Endothelial cell of umbilical vein (primary cell): Measurements from ENCODE around the gene DNAJA4. TPM values are rescaled to one million over a fixed set of nuclear protein-coding genes. Genes with fewer than 3 reads are reported as not detected.

Source experiments
- BruUV-seq: library from RNA; stranded (reverse); fragments of 400-500 nt; replicated peaks from 2 replicates; lab custom pipeline; 2021; lab: Mats Ljungman, UMichigan
- CTCF ChIA-PET: fragments of 300-600, 350-600 bp; sonication (Branson Sonifier 250); formaldehyde crosslinking; loops from one replicate; lab custom pipeline; 2021; ENCODE audit warnings: antibody characterized with exemption, inconsistent platforms; lab: Charles Lee
- POLR2A ChIA-PET: fragments of 300-600, 350-600 bp; sonication (Branson Sonifier 250); formaldehyde crosslinking; loops from one replicate; lab custom pipeline; 2021; ENCODE audit warnings: antibody characterized with exemption, inconsistent platforms; lab: Charles Lee
- DNase-seq: peaks from one replicate; pipeline ENCODE4 v3.0.0-alpha.2; 2011; ENCODE audit warnings: low read depth, low spot score
- FAIRE-seq: peaks from 2 replicates; lab custom pipeline; 2011; peaks lifted over from hg19 to GRCh38; lab: Jason Lieb, UNC
- H2AFZ ChIP-seq: 2 replicates; pipeline ENCODE4 v1.6.0; 2012; ENCODE audit warnings: low read depth, low read length, control low read depth, inconsistent platforms
- H3K27ac ChIP-seq: 2 replicates; pipeline ENCODE4 v1.5.1; 2011; ENCODE audit warnings: low read depth, mild to moderate bottlenecking, control low read depth, low read length, moderate library complexity; ENCODE audit not compliant: insufficient read depth
- H3K27me3 ChIP-seq, 2 experiments: 2 replicates each; pipeline versions ENCODE4 v1.6.0 to v1.6.1; 2011; ENCODE audit warnings: low read length in 2 of 2, mixed read lengths in 1 of 2; ENCODE audit not compliant: control insufficient read depth in 2 of 2, insufficient read depth in 2 of 2
- H3K36me3 ChIP-seq, 2 experiments: 2 replicates in 1 of 2; 3 replicates in 1 of 2; pipeline ENCODE4 v1.5.1; 2011; ENCODE audit warnings: low read length in 2 of 2, mild to moderate bottlenecking in 1 of 2, moderate library complexity in 1 of 2; ENCODE audit not compliant: control insufficient read depth in 2 of 2, insufficient read depth in 2 of 2; ENCODE audit errors: extremely low read depth in 1 of 2
- H3K4me1 ChIP-seq: 3 replicates; pipeline ENCODE4 v1.5.1; 2011; ENCODE audit warnings: mild to moderate bottlenecking, low read length; ENCODE audit not compliant: control insufficient read depth, insufficient read depth; ENCODE audit errors: extremely low read depth
- H3K4me2 ChIP-seq: 2 replicates; pipeline ENCODE4 v1.6.1; 2011; ENCODE audit warnings: low read length, control low read depth, mixed read lengths; ENCODE audit not compliant: insufficient read depth
- H3K4me3 ChIP-seq, 3 experiments: fragments of 200-600 bp in 1 of 3; sonication (generic), shearing (Covaris generic) in 1 of 3; replicated peaks in 1 of 3; 2 replicates each; pipeline ENCODE4 v1.5.1; 2011 to 2016; ENCODE audit warnings: control low read depth in 3 of 3, low read length in 3 of 3, mild to moderate bottlenecking in 2 of 3, inconsistent platforms in 1 of 3, low read depth in 1 of 3, moderate library complexity in 1 of 3; ENCODE audit not compliant: insufficient read depth in 1 of 3
- H3K79me2 ChIP-seq: 2 replicates; pipeline ENCODE4 v1.6.0; 2012; ENCODE audit warnings: low read length, inconsistent platforms; ENCODE audit not compliant: control insufficient read depth, insufficient read depth
- H3K9ac ChIP-seq: replicated peaks from 2 replicates; pipeline ENCODE3; 2011; ENCODE audit warnings: low read length, control low read depth; ENCODE audit not compliant: insufficient read depth; ENCODE audit errors: extremely low read depth
- H3K9me1 ChIP-seq: replicated peaks from 3 replicates; pipeline ENCODE4 v1.6.0; 2011; ENCODE audit warnings: mild to moderate bottlenecking, low read length; ENCODE audit not compliant: control insufficient read depth, insufficient read depth; ENCODE audit errors: extremely low read depth
- H3K9me3 ChIP-seq: replicated peaks from 2 replicates; pipeline ENCODE4 v1.5.1; 2012; ENCODE audit warnings: low read length, inconsistent platforms; ENCODE audit not compliant: control insufficient read depth, insufficient read depth
- H4K20me1 ChIP-seq: replicated peaks from 2 replicates; pipeline ENCODE3; 2011; ENCODE audit warnings: mild to moderate bottlenecking, low read length; ENCODE audit not compliant: control insufficient read depth, insufficient read depth; ENCODE audit errors: extremely low read depth
- CTCF ChIP-seq, 2 donors: IDR thresholded peaks; 1 replicate in 1 of 2; 2 replicates in 1 of 2; pipeline ENCODE4 v1.5.1; 2011; ENCODE audit warnings: low read length in 2 of 2, mild to moderate bottlenecking in 2 of 2, moderate library complexity in 2 of 2, control low read depth in 1 of 2, inconsistent platforms in 1 of 2, low read depth in 1 of 2; ENCODE audit not compliant: insufficient read depth in 1 of 2; ENCODE audit errors: extremely low read depth in 1 of 2
- EZH2 ChIP-seq: IDR thresholded peaks from 2 replicates; pipeline ENCODE4 v1.6.1; 2012; ENCODE audit warnings: borderline replicate concordance, low read depth, mild to moderate bottlenecking, moderate library complexity, low read length, inconsistent platforms; ENCODE audit not compliant: severe bottlenecking
- FOS ChIP-seq: IDR thresholded peaks from 2 replicates; pipeline ENCODE4 v1.6.1; 2011; ENCODE audit warnings: mild to moderate bottlenecking, low read length, moderate library complexity, borderline replicate concordance; ENCODE audit not compliant: insufficient read depth
- GATA2 ChIP-seq: IDR thresholded peaks from 2 replicates; pipeline ENCODE4 v1.7.0; 2011; ENCODE audit warnings: low read depth, mild to moderate bottlenecking, moderate library complexity, mixed read lengths, low read length; ENCODE audit not compliant: insufficient read length, insufficient read depth
- JUN ChIP-seq: IDR thresholded peaks from 2 replicates; pipeline ENCODE4 v1.6.1; 2011; ENCODE audit warnings: borderline replicate concordance, low read depth; ENCODE audit not compliant: insufficient read length, insufficient read depth
- MAX ChIP-seq: IDR thresholded peaks from 2 replicates; pipeline ENCODE4 v1.6.1; 2011; ENCODE audit not compliant: insufficient read depth, insufficient read length
- MYC ChIP-seq: IDR thresholded peaks from one replicate; pipeline ENCODE4 v1.6.1; 2011; ENCODE audit warnings: mild to moderate bottlenecking, low read depth, low read length
- POLR2A ChIP-seq: IDR thresholded peaks from 2 replicates; pipeline ENCODE4 v1.6.1; 2012; ENCODE audit warnings: low read depth, mild to moderate bottlenecking, control low read depth, low read length
- POLR2AphosphoS5 ChIP-seq: IDR thresholded peaks from 2 replicates; pipeline ENCODE4 v1.6.1; 2012; ENCODE audit warnings: low read depth, mild to moderate bottlenecking, control low read depth, low read length, moderate library complexity; ENCODE audit not compliant: insufficient read depth
- dilution Hi-C: fragments of 300-500 bp; cut with MboI; formaldehyde crosslinking; loops from one replicate; pipeline ENCODE4 v1.15.0; 2019; ENCODE audit warnings: low sequenced_read_pairs; ENCODE audit not compliant: extremely low pct_ligation_motif_present
- intact Hi-C: fragments of 100-400 bp; cut with micrococcal nuclease; formaldehyde crosslinking; loops from one replicate; pipeline ENCODE4 v1.10.0; 2022
- polyA plus RNA-seq, 4 experiments: library from polyadenylated mRNA; depleted of rRNA in 3 of 4; stranded (reverse) in 3 of 4; unstranded in 1 of 4; fragments of >200 nt; gene quantifications; 2 replicates each; pipeline versions ENCODE4 v1.2.1 to v1.2.3, GENCODE V29; 2011 to 2012; ENCODE audit warnings: missing spikeins in 1 of 4
- total RNA-seq: library from RNA; stranded (reverse); gene quantifications from 2 replicates; pipeline ENCODE4 v1.2.3, GENCODE V29; 2021

Gene DNAJA4
- total and polyA plus RNA-seq, 2 donors (not counting 3 experiments of a cell fraction or from before 2014, with no cell fraction given) = 17.3 to 21.3 TPM

- dilution Hi-C loops = no loop called here
- no peak overlapping the region for H3K4me3 ChIP-seq
- no peaks in the 10 kb centered on the region for H3K9me1 ChIP-seq
- no peak overlapping the region for H2AFZ ChIP-seq
- no peak for FAIRE-seq
- no peaks in the 10 kb centered on the region for H3K27me3 ChIP-seq
- no peak overlapping the region for H3K4me2 ChIP-seq
- no peaks in the 10 kb centered on the region for H4K20me1 ChIP-seq
- intact Hi-C loops = no loop called here
- no TSS peak for BruUV-seq
- no peaks in the 10 kb centered on the region for H3K36me3 ChIP-seq
- no peak for DNase-seq
- CTCF ChIA-PET = no interaction called here
- no peaks in the 10 kb centered on the region for H3K79me2 ChIP-seq
- POLR2A ChIA-PET = no interaction called here
- TF ChIP-seq EZH2 (no peak), GATA2 (no peak), MYC (no peak), POLR2AphosphoS5 (no peak), FOS (no peak), JUN (no peak), MAX (no peak), CTCF (IDR thresholded peaks at IDR 0.05; ENCODE audit: extremely low read depth in 1 of 2, insufficient read depth in 1 of 2, low read depth in 1 of 2, low read length in 2 of 2) (no peak), POLR2A (no peak)
- peaks cover 16% of the 10 kb centered on the region for H3K4me1 ChIP-seq
- no peaks in the 10 kb centered on the region for H3K9me3 ChIP-seq
- no peak overlapping the region for H3K27ac ChIP-seq
- H3K9ac ChIP-seq = no peak overlapping the region
Observed at GRCh38 chr15:78320183-78320582, 55.8 kb downstream of the DNAJA4 start.
